Measurements from ENCODE around the gene BABAM2. TPM values are rescaled to one million over a fixed set of nuclear protein-coding genes. Genes with fewer than 3 reads are reported as not detected.

Gene BABAM2
- total and polyA plus RNA-seq, 7 donors = 22.9 to 52.3 (median 25.2) TPM

DNA sequence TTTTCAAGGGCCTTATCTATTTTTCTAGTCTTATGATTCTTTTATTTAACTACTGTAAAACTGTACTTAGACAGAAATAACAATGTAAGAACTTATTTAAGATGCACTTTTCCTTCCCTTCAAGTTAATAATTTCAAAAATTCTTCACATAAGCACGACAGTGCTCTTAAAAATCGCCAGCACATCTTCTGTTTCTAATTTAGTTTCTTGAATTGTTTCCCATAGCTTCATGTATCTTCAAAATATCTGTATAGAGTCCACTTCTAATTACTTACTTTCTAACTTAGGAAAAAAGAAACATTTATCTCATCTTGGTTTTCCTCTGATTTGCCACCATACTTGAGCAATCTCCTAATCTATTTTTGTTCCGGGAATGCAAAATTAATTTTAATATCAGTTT, 196.1 kb downstream of the BABAM2 start:
- intact Hi-C loops (cut with DNase I) = no loop called here
- H3K27me3 ChIP-seq = no peaks in the 10 kb centered on the region
- 90% methylated on average over 3 of the region's 3 CpGs for WGBS, 2 donors
- H3K4me3 ChIP-seq = no peak overlapping the region
- H3K9me3 ChIP-seq = no peaks in the 10 kb centered on the region
- TF ChIP-seq EP300 (IDR thresholded peaks at IDR 0.05) = no peak
- H3K36me3 ChIP-seq = no peaks in the 10 kb centered on the region
- peaks cover 0 to 21% (median 15%) of the 10 kb centered on the region in 4 donors for H3K4me1 ChIP-seq
- H3K27ac ChIP-seq = no peak overlapping the region
- DNase-seq = no peak

DNA sequence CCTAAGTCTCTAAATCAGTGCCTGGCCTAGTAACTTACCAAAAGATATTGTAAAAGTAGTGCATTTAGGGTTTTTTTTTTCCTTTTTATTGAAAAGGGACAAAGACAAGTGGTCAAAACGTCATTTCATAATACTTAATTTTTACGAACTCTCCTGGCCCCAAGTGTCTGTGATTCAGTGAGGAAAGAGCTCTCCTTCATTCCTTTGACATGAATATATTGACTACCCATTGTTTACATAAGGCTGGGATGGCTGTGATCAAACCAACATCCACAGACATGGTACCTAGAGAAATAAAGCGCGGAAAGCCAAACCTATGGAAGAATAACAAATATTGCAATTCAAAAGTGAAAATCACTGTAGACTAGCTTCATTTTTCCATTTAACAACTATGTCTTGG, 198.4 kb downstream of the BABAM2 start:
- H3K36me3 ChIP-seq = no peaks in the 10 kb centered on the region
- no peak overlapping the region for H3K4me3 ChIP-seq
- 77 to 86% methylated on average over 4 of the region's 4 CpGs for WGBS, 2 donors
- DNase-seq = no peak
- no peak for TF ChIP-seq EP300 (IDR thresholded peaks at IDR 0.05)
- intact Hi-C loops (cut with DNase I) = no loop called here
- no peaks in the 10 kb centered on the region for H3K27me3 ChIP-seq
- no peaks in the 10 kb centered on the region for H3K9me3 ChIP-seq
- H3K4me1 ChIP-seq = peaks cover 0 to 15% (median 12%) of the 10 kb centered on the region in 4 donors
- no peak overlapping the region for H3K27ac ChIP-seq

GRCh38 chr2:28089486-28089885, 199.0 kb downstream of the BABAM2 start:
- DNase-seq = no peak
- intact Hi-C loops (cut with DNase I) = no loop called here
- WGBS, 2 donors = 22 to 65% methylated on average over 1 of the region's 1 CpG

GRCh38 chr2:28093308-28093707, 202.8 kb downstream of the BABAM2 start:
- no peak for DNase-seq
- H3K27me3 ChIP-seq = no peaks in the 10 kb centered on the region
- peaks cover 0 to 4% (median 0%) of the 10 kb centered on the region in 4 donors for H3K4me1 ChIP-seq
- H3K9me3 ChIP-seq = no peaks in the 10 kb centered on the region
- no peaks in the 10 kb centered on the region for H3K36me3 ChIP-seq
- no peak overlapping the region for H3K4me3 ChIP-seq
- WGBS, 2 donors = 94% methylated on average over 4 of the region's 4 CpGs
- TF ChIP-seq, protein P1, sequence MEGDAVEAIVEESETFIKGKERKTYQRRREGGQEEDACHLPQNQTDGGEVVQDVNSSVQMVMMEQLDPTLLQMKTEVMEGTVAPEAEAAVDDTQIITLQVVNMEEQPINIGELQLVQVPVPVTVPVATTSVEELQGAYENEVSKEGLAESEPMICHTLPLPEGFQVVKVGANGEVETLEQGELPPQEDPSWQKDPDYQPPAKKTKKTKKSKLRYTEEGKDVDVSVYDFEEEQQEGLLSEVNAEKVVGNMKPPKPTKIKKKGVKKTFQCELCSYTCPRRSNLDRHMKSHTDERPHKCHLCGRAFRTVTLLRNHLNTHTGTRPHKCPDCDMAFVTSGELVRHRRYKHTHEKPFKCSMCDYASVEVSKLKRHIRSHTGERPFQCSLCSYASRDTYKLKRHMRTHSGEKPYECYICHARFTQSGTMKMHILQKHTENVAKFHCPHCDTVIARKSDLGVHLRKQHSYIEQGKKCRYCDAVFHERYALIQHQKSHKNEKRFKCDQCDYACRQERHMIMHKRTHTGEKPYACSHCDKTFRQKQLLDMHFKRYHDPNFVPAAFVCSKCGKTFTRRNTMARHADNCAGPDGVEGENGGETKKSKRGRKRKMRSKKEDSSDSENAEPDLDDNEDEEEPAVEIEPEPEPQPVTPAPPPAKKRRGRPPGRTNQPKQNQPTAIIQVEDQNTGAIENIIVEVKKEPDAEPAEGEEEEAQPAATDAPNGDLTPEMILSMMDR (IDR thresholded peaks at IDR 0.05) = no peak
- no peak for TF ChIP-seq POLR2A (IDR thresholded peaks at IDR 0.05)
- TF ChIP-seq POLR2AphosphoS5 (IDR thresholded peaks at IDR 0.05) = no peak
- no peak for TF ChIP-seq EP300 (IDR thresholded peaks at IDR 0.05)
- H3K27ac ChIP-seq = no peak overlapping the region
- intact Hi-C loops (cut with DNase I) = no loop called here

More at GRCh38 chr2:28089486-28089885, 199.0 kb downstream of the BABAM2 start:
- H3K27me3 ChIP-seq = no peaks in the 10 kb centered on the region
- H3K36me3 ChIP-seq = no peaks in the 10 kb centered on the region
- no peak overlapping the region for H3K4me3 ChIP-seq
- H3K27ac ChIP-seq = no peak overlapping the region
- peaks cover 0 to 9% (median 6%) of the 10 kb centered on the region in 4 donors for H3K4me1 ChIP-seq
- no peaks in the 10 kb centered on the region for H3K9me3 ChIP-seq
- no peak for TF ChIP-seq EP300 (IDR thresholded peaks at IDR 0.05)
- TF ChIP-seq, protein P1 (IDR thresholded peaks at IDR 0.05) = no peak
- TF ChIP-seq POLR2A (IDR thresholded peaks at IDR 0.05) = no peak
- TF ChIP-seq POLR2AphosphoS5 (IDR thresholded peaks at IDR 0.05) = no peak

- whole genome bisulfite sequencing, 2 donors = 88 to 89% methylated on average over 2 of the region's 2 CpGs
- H3K27me3 ChIP-seq = no peaks in the 10 kb centered on the region
- TF ChIP-seq, protein P1 (IDR thresholded peaks at IDR 0.05) = no peak
- TF ChIP-seq POLR2AphosphoS5 (IDR thresholded peaks at IDR 0.05) (no peak), POLR2A (IDR thresholded peaks at IDR 0.05) (no peak), EP300 (IDR thresholded peaks at IDR 0.05) (no peak)
Measured at GRCh38 chr2:28093768-28094167, 203.2 kb downstream of the BABAM2 start.

DNA sequence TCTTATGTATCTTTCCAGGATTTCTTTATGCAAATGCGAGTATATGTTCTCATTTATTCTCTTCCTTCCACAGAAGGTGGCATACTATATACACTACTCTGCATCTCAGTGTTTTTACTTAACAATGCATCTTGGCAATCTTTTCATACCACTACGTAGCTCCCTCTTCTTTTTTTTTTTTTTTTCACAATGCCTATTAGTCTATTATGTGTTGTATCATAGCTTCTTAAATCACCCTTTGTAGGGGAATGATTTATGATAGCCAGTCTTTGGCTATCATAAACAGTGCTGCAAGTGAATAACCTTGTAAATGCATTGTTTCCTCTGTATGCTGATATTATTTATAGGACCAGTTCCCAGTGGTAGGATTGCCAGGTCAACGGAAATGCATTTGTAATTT, 204.2 kb downstream of the BABAM2 start:
- WGBS, 2 donors = 28 to 79% methylated on average over 3 of the region's 3 CpGs
- Histone ChIP-seq H3K4me1 (peaks cover 0 to 4% (median 0%) of the 10 kb centered on the region in 4 donors), H3K36me3 (no peaks in the 10 kb centered on the region), H3K9me3 (no peaks in the 10 kb centered on the region), H3K4me3 (no peak overlapping the region), H3K27me3 (no peaks in the 10 kb centered on the region), H3K27ac (peak overlapping the region in 2 of 4 donors; percentile 26 to 34)
- intact Hi-C loops (cut with DNase I) = loop anchor here (5.0 kb wide), 1 partner anchor 38 kb away; no protein-coding TSS in a partner anchor
- no peak for DNase-seq
- TF ChIP-seq POLR2AphosphoS5 (IDR thresholded peaks at IDR 0.05) (no peak), EP300 (IDR thresholded peaks at IDR 0.05) (no peak), POLR2A (IDR thresholded peaks at IDR 0.05) (no peak)
- TF ChIP-seq, protein P1 (IDR thresholded peaks at IDR 0.05) = no peak

More at GRCh38 chr2:28093768-28094167, 203.2 kb downstream of the BABAM2 start:
- H3K9me3 ChIP-seq = no peaks in the 10 kb centered on the region
- no peak overlapping the region for H3K4me3 ChIP-seq
- DNase-seq = no peak
- intact Hi-C loops (cut with DNase I) = no loop called here
- no peak overlapping the region for H3K27ac ChIP-seq
- no peaks in the 10 kb centered on the region for H3K36me3 ChIP-seq
- peaks cover 0 to 4% (median 0%) of the 10 kb centered on the region in 4 donors for H3K4me1 ChIP-seq

All from sigmoid colon (tissue), 7 donors.